DOHH2 (cell line): Measurements from ENCODE around the gene BRSK2.

Source experiments
- H3F3A ChIP-seq: fragments of 200-600 bp; sonication (generic), shearing (Covaris generic); 2 replicates; pipeline ENCODE4 v1.6.0; 2016; ENCODE audit warnings: antibody characterized with exemption, mild to moderate bottlenecking; ENCODE audit not compliant: control insufficient read depth, insufficient read depth
- H3K27ac ChIP-seq: fragments of 200-600 bp; sonication (generic); 2 replicates; pipeline ENCODE4 v1.5.1; 2014; ENCODE audit warnings: low read depth, mild to moderate bottlenecking, low read length, moderate library complexity
- H3K27me3 ChIP-seq: fragments of 200-600 bp; sonication (generic); 2 replicates; pipeline ENCODE4 v1.6.1; 2014; ENCODE audit warnings: mild to moderate bottlenecking, low read length, mixed read lengths; ENCODE audit not compliant: control insufficient read depth
- H3K36me3 ChIP-seq: fragments of 200-600 bp; sonication (generic); 2 replicates; pipeline ENCODE4 v1.6.1; 2014; ENCODE audit warnings: mild to moderate bottlenecking, low read length, moderate library complexity, mixed read lengths; ENCODE audit not compliant: control insufficient read depth
- H3K4me1 ChIP-seq: fragments of 200-600 bp; sonication (generic); 2 replicates; pipeline ENCODE4 v1.6.1; 2014; ENCODE audit warnings: mild to moderate bottlenecking, low read length, mixed read lengths; ENCODE audit not compliant: control insufficient read depth
- H3K4me2 ChIP-seq: fragments of 200-600 bp; sonication (generic); 2 replicates; pipeline ENCODE4 v1.6.0; 2014; ENCODE audit warnings: mild to moderate bottlenecking, low read length, moderate library complexity
- H3K4me3 ChIP-seq: fragments of 200-600 bp; sonication (generic); 2 replicates; pipeline ENCODE4 v1.5.1; 2014; ENCODE audit warnings: mild to moderate bottlenecking, low read length, mixed read lengths
- H3K79me2 ChIP-seq: fragments of 200-600 bp; sonication (generic); 2 replicates; pipeline ENCODE4 v1.6.1; 2014; ENCODE audit warnings: mild to moderate bottlenecking, low read length, mixed read lengths; ENCODE audit not compliant: control insufficient read depth
- H3K9me2 ChIP-seq: fragments of 200-600 bp; sonication (generic); replicated peaks from 2 replicates; pipeline ENCODE4 v1.6.1; 2014; ENCODE audit warnings: mild to moderate bottlenecking, low read length, mixed read lengths; ENCODE audit not compliant: control insufficient read depth
- H3K9me3 ChIP-seq: fragments of 200-600 bp; sonication (generic); 2 replicates; pipeline ENCODE4 v1.6.1; 2014; ENCODE audit warnings: antibody characterized with exemption, low read length, mixed read lengths; ENCODE audit not compliant: control insufficient read depth, insufficient read depth
- H4K20me1 ChIP-seq: fragments of 200-600 bp; sonication (generic); 2 replicates; pipeline ENCODE4 v1.6.0; 2014; ENCODE audit warnings: low read depth, mild to moderate bottlenecking, antibody characterized with exemption, low read length, moderate library complexity; ENCODE audit not compliant: control insufficient read depth, insufficient read depth
- CTCF ChIP-seq: fragments of 200-600 bp; sonication (generic); IDR thresholded peaks from one replicate; pipeline ENCODE4 v1.5.1; 2014; ENCODE audit warnings: antibody characterized with exemption, mild to moderate bottlenecking, low read depth, low read length; ENCODE audit not compliant: poor library complexity, severe bottlenecking
- EZH2phosphoT487 ChIP-seq: fragments of 200-600 bp; sonication (generic); IDR thresholded peaks from 2 replicates; pipeline ENCODE4 v1.6.1; 2017; ENCODE audit warnings: borderline replicate concordance, mild to moderate bottlenecking, antibody characterized with exemption, low read length, moderate library complexity, mixed read lengths

Gene BRSK2

GRCh38 chr11:1452744-1453143 lies 63.0 kb downstream of the BRSK2 start:
- Histone ChIP-seq H3K9me2 (no peaks in the 10 kb centered on the region), H3K9me3 (no peaks in the 10 kb centered on the region), H3K4me2 (no peak overlapping the region), H3K4me1 (no peaks in the 10 kb centered on the region), H3K27me3 (no peaks in the 10 kb centered on the region), H4K20me1 (no peaks in the 10 kb centered on the region), H3F3A (no peaks in the 10 kb centered on the region), H3K36me3 (no peaks in the 10 kb centered on the region), H3K4me3 (no peak overlapping the region), H3K79me2 (no peaks in the 10 kb centered on the region), H3K27ac (no peak overlapping the region)
- TF ChIP-seq CTCF (no peak), EZH2phosphoT487 (no peak)

GRCh38 chr11:1453611-1454034 lies 63.9 kb downstream of the BRSK2 start:
- H3K4me3 ChIP-seq = no peak overlapping the region
- no peaks in the 10 kb centered on the region for H3K4me1 ChIP-seq
- no peak overlapping the region for H3K27ac ChIP-seq
- H3K36me3 ChIP-seq = no peaks in the 10 kb centered on the region
- TF ChIP-seq CTCF (peak; percentile 66), EZH2phosphoT487 (no peak)
- H3K9me2 ChIP-seq = no peaks in the 10 kb centered on the region
- no peaks in the 10 kb centered on the region for H3K79me2 ChIP-seq
- H3K9me3 ChIP-seq = no peaks in the 10 kb centered on the region
- H3K27me3 ChIP-seq = no peaks in the 10 kb centered on the region
- H4K20me1 ChIP-seq = no peaks in the 10 kb centered on the region
- H3K4me2 ChIP-seq = no peak overlapping the region
- no peaks in the 10 kb centered on the region for H3F3A ChIP-seq

GRCh38 chr11:1454576-1454975 lies 64.8 kb downstream of the BRSK2 start:
- Histone ChIP-seq H3K9me2 (no peaks in the 10 kb centered on the region), H3K27me3 (no peaks in the 10 kb centered on the region), H3K4me1 (no peaks in the 10 kb centered on the region), H3K79me2 (no peaks in the 10 kb centered on the region), H3K36me3 (no peaks in the 10 kb centered on the region), H3K4me3 (no peak overlapping the region), H4K20me1 (no peaks in the 10 kb centered on the region), H3K4me2 (no peak overlapping the region), H3K9me3 (no peaks in the 10 kb centered on the region), H3K27ac (no peak overlapping the region), H3F3A (no peaks in the 10 kb centered on the region)
- no peak for TF ChIP-seq EZH2phosphoT487
- no peak for TF ChIP-seq CTCF
